Adipocyte (in vitro differentiated cells): ENCODE results near the gene JCAD.

Experiments used
- DNase-seq: peaks from one replicate; pipeline ENCODE4 v3.0.0-alpha.2; 2015; ENCODE audit warnings: low read depth
- H3K27me3 ChIP-seq: replicated peaks from 2 replicates; pipeline ENCODE4 v1.7.0; 2013; ENCODE audit warnings: mild to moderate bottlenecking, low read length, moderate library complexity; ENCODE audit not compliant: control insufficient read depth, insufficient read depth
- H3K36me3 ChIP-seq: 2 replicates; pipeline ENCODE4 v1.7.0; 2013; ENCODE audit warnings: low read length, mild to moderate bottlenecking, moderate library complexity; ENCODE audit not compliant: control insufficient read depth, insufficient read depth, severe bottlenecking
- H3K4me1 ChIP-seq: 2 replicates; pipeline ENCODE4 v1.7.0; 2013; ENCODE audit warnings: mild to moderate bottlenecking, low read length, moderate library complexity; ENCODE audit not compliant: control insufficient read depth, insufficient read depth
- H3K4me3 ChIP-seq: 2 replicates; pipeline ENCODE4 v1.7.0; 2013; ENCODE audit warnings: mild to moderate bottlenecking, low read length, moderate library complexity
- H3K9ac ChIP-seq: 2 replicates; pipeline ENCODE4 v1.7.0; 2013; ENCODE audit warnings: mild to moderate bottlenecking, low read length, moderate library complexity
- H3K9me3 ChIP-seq: 2 replicates; pipeline ENCODE4 v1.7.0; 2013; ENCODE audit warnings: mild to moderate bottlenecking, low read length, moderate library complexity; ENCODE audit not compliant: control insufficient read depth

The JCAD gene

GRCh38 chr10:30056767-30057355, 2.5 kb downstream of the JCAD start:
- Histone ChIP-seq H3K4me1 (peaks cover 49% of the 10 kb centered on the region), H3K27me3 (no peaks in the 10 kb centered on the region), H3K9ac (peak overlapping the region; percentile 40), H3K4me3 (no peak overlapping the region), H3K9me3 (no peaks in the 10 kb centered on the region), H3K36me3 (no peaks in the 10 kb centered on the region)
- peak; percentile 7 for DNase-seq

- Histone ChIP-seq H3K9ac (peak overlapping the region; percentile 40), H3K36me3 (no peaks in the 10 kb centered on the region), H3K4me1 (peaks cover 46% of the 10 kb centered on the region), H3K4me3 (peak overlapping the region; percentile 35), H3K9me3 (no peaks in the 10 kb centered on the region), H3K27me3 (no peaks in the 10 kb centered on the region)
- DNase-seq = peak; percentile 46
These were observed 3.1 kb downstream of the JCAD start for GRCh38 chr10:30056281-30056680.

- Histone ChIP-seq H3K36me3 (no peaks in the 10 kb centered on the region), H3K9ac (peak overlapping the region; percentile 10), H3K4me1 (peaks cover 43% of the 10 kb centered on the region), H3K9me3 (no peaks in the 10 kb centered on the region), H3K4me3 (peak overlapping the region; percentile 35), H3K27me3 (no peaks in the 10 kb centered on the region)
- peak; percentile 34 for DNase-seq
These were observed 4.1 kb downstream of the JCAD start for GRCh38 chr10:30055226-30055662.

GRCh38 chr10:30052062-30052461, 7.3 kb downstream of the JCAD start:
- Histone ChIP-seq H3K4me1 (peaks cover 21% of the 10 kb centered on the region), H3K27me3 (no peaks in the 10 kb centered on the region), H3K9ac (no peak overlapping the region), H3K4me3 (no peak overlapping the region), H3K9me3 (no peaks in the 10 kb centered on the region), H3K36me3 (peaks cover 7% of the 10 kb centered on the region)
- no peak for DNase-seq

GRCh38 chr10:30051220-30051619, 8.2 kb downstream of the JCAD start:
- Histone ChIP-seq H3K4me1 (peaks cover 15% of the 10 kb centered on the region), H3K36me3 (peaks cover 11% of the 10 kb centered on the region), H3K27me3 (no peaks in the 10 kb centered on the region), H3K9me3 (no peaks in the 10 kb centered on the region), H3K9ac (no peak overlapping the region), H3K4me3 (no peak overlapping the region)
- peak; percentile 19 for DNase-seq

- H3K4me1 ChIP-seq = peaks cover 7% of the 10 kb centered on the region
- DNase-seq = no peak
- H3K4me3 ChIP-seq = no peak overlapping the region
- H3K9me3 ChIP-seq = no peaks in the 10 kb centered on the region
- no peak overlapping the region for H3K9ac ChIP-seq
- peaks cover 19% of the 10 kb centered on the region for H3K36me3 ChIP-seq
- no peaks in the 10 kb centered on the region for H3K27me3 ChIP-seq
These were observed 9.0 kb downstream of the JCAD start for GRCh38 chr10:30050411-30050810.

GRCh38 chr10:30048768-30049517, 10.4 kb downstream of the JCAD start:
- H3K4me3 ChIP-seq = no peak overlapping the region
- no peaks in the 10 kb centered on the region for H3K27me3 ChIP-seq
- DNase-seq = no peak
- H3K4me1 ChIP-seq = no peaks in the 10 kb centered on the region
- no peaks in the 10 kb centered on the region for H3K9me3 ChIP-seq
- peaks cover 31% of the 10 kb centered on the region for H3K36me3 ChIP-seq
- H3K9ac ChIP-seq = no peak overlapping the region

GRCh38 chr10:30047924-30048531, 11.4 kb downstream of the JCAD start:
- Histone ChIP-seq H3K9ac (no peak overlapping the region), H3K9me3 (no peaks in the 10 kb centered on the region), H3K27me3 (no peaks in the 10 kb centered on the region), H3K36me3 (peaks cover 32% of the 10 kb centered on the region), H3K4me1 (no peaks in the 10 kb centered on the region), H3K4me3 (no peak overlapping the region)
- DNase-seq = no peak

- no peak for DNase-seq
- Histone ChIP-seq H3K36me3 (peaks cover 37% of the 10 kb centered on the region), H3K27me3 (no peaks in the 10 kb centered on the region), H3K9ac (no peak overlapping the region), H3K9me3 (no peaks in the 10 kb centered on the region), H3K4me3 (no peak overlapping the region), H3K4me1 (no peaks in the 10 kb centered on the region)
These were observed 12.0 kb downstream of the JCAD start for GRCh38 chr10:30047430-30047829.

- DNase-seq = peak; percentile 42
- no peak overlapping the region for H3K4me3 ChIP-seq
- H3K4me1 ChIP-seq = no peaks in the 10 kb centered on the region
- no peak overlapping the region for H3K9ac ChIP-seq
- H3K36me3 ChIP-seq = peaks cover 43% of the 10 kb centered on the region
- no peaks in the 10 kb centered on the region for H3K9me3 ChIP-seq
- no peaks in the 10 kb centered on the region for H3K27me3 ChIP-seq
These were observed 12.9 kb downstream of the JCAD start for GRCh38 chr10:30046476-30046875.

- no peaks in the 10 kb centered on the region for H3K27me3 ChIP-seq
- DNase-seq = no peak
- H3K36me3 ChIP-seq = peaks cover 48% of the 10 kb centered on the region
- no peak overlapping the region for H3K9ac ChIP-seq
- no peaks in the 10 kb centered on the region for H3K9me3 ChIP-seq
- H3K4me3 ChIP-seq = no peak overlapping the region
- no peaks in the 10 kb centered on the region for H3K4me1 ChIP-seq
These were observed 13.4 kb downstream of the JCAD start for GRCh38 chr10:30045961-30046360.
